Neural crest cell (in vitro differentiated cells): ENCODE data around the gene TMEM179B. TPM values are rescaled to one million over a fixed set of nuclear protein-coding genes. Genes with fewer than 3 reads are reported as not detected.
A peak's percentile ranks its signal among the peaks of the same experiment; 100 is the strongest.

Experiments
- DNase-seq: peaks from one replicate; pipeline ENCODE4 v3.0.0; 2021; ENCODE audit warnings: low read depth, mixed read lengths, low spot score
- H3K27ac Mint-ChIP-seq: one replicate; pipeline ENCODE4 v1.8.0; 2021; ENCODE audit warnings: mild to moderate bottlenecking, mixed read lengths; ENCODE audit not compliant: unreplicated experiment
- H3K27me3 Mint-ChIP-seq: 2 replicates; pipeline ENCODE4 v1.8.0; 2021; ENCODE audit warnings: low read depth, mild to moderate bottlenecking, mixed read lengths
- H3K36me3 Mint-ChIP-seq: 2 replicates; pipeline ENCODE4 v1.8.0; 2021; ENCODE audit warnings: low read depth, mild to moderate bottlenecking, mixed read lengths
- H3K4me1 Mint-ChIP-seq: 2 replicates; pipeline ENCODE4 v1.8.0; 2021; ENCODE audit warnings: mixed read lengths
- H3K4me3 Mint-ChIP-seq: one replicate; pipeline ENCODE4 v1.8.0; 2021; ENCODE audit warnings: mild to moderate bottlenecking, mixed read lengths
- H3K9me3 Mint-ChIP-seq: 2 replicates; pipeline ENCODE4 v1.8.0; 2021; ENCODE audit warnings: mixed read lengths
- total RNA-seq: library from RNA; stranded (reverse); gene quantifications from 2 replicates; pipeline ENCODE4 v1.2.1, GENCODE V29; 2021
- TF ChIP-seq, protein P1 (sequence below): fragments of 200-600 bp; sonication (generic); conservative IDR thresholded peaks from 2 replicates; pipeline ENCODE4 v1.5.0; 2021; ENCODE audit warnings: antibody characterized with exemption, mild to moderate bottlenecking

Gene TMEM179B
- total RNA-seq, 1 donor from 2014 or later: 20.0 TPM

DNA sequence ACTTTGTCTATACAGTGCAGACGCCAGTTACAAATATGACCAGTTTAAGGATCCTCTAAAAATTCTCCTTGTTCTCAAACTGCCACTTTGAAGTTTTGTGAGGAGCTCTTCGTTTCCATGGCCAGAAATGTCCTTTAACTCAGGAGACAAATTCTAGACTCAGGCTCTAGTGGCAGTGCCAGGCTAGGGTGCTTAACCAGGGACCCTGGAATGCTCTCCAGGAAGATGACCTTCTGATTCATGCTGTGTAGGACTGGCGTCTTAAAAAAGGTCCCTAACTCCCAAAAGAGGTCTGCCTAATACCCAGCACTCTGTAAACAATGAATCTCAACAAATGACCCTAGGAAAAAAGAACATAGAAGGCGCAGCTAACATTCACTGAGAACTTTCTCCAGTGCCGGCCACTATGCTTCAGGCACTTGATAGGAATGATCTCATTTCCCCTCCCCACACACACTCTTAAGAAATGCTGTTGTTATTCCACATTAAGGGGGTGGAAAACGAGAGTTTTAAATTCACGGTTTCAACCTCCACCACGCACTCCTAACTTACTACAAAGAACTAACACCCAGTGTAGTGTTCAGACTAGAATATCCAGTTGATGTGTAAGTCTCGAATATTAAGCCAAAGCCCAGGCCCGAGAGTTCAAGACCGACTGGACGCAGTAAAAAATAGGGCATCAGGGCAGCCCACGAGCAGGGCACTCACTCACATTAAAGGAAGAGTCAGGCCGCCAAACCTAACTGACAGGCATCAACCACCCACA, 17.3 kb downstream of the TMEM179B start:
- Mint-ChIP-seq H3K27ac (peak overlapping the region; percentile 92), H3K4me1 (peaks cover 33% of the 10 kb centered on the region), H3K9me3 (no peaks in the 10 kb centered on the region), H3K36me3 (peaks cover 14% of the 10 kb centered on the region), H3K4me3 (peak overlapping the region; percentile 100), H3K27me3 (peaks cover 2% of the 10 kb centered on the region)
- TF ChIP-seq, protein P1, sequence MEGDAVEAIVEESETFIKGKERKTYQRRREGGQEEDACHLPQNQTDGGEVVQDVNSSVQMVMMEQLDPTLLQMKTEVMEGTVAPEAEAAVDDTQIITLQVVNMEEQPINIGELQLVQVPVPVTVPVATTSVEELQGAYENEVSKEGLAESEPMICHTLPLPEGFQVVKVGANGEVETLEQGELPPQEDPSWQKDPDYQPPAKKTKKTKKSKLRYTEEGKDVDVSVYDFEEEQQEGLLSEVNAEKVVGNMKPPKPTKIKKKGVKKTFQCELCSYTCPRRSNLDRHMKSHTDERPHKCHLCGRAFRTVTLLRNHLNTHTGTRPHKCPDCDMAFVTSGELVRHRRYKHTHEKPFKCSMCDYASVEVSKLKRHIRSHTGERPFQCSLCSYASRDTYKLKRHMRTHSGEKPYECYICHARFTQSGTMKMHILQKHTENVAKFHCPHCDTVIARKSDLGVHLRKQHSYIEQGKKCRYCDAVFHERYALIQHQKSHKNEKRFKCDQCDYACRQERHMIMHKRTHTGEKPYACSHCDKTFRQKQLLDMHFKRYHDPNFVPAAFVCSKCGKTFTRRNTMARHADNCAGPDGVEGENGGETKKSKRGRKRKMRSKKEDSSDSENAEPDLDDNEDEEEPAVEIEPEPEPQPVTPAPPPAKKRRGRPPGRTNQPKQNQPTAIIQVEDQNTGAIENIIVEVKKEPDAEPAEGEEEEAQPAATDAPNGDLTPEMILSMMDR: no peak
- DNase-seq: no peak

DNA sequence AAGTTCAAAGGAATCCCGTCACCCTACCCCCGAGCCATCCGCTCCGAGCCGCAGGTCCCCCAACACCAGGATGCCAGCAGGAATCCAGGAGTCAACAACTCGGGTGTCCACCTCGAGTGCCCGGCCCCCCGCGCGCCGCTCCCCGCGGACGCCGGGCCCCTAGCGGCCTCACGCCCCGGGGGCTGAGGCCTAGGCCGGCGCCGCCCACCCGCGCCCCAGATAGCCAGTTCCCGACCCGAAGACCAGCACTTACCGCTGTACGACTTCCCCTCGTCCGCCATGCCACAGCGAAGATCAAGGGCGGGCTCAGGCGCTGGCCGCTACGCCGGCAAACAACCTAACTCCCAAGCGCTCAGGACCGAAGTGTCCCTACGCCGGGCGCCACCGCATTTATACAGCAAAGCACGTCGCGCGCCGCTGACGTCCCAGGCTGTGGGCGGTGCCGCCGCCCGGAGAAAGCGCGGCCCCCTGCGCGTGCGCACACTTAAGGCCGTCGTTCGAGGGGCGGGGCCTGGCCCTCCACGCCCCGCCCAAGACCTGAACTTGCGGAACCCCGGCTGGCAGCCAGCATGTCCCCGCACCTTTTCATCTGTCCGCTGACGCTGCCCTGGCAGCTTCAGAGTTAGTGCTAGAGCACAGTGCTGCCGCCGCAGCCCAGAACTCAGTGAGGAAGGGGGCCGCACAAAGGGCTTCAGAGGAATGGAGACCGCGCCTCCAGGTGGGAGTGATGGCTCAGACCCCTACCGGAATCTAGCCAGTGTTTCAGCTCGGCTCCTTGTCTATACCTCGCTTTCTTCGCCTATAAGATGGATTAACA, 18.1 kb downstream of the TMEM179B start, which contains the start of gene NXF1:
TSS of gene NXF1 (minus strand) at position 365 of the 817 bp plus-strand sequence. CDS start at position 281, 84 bp downstream.
- Mint-ChIP-seq H3K4me3 (peak within 1 kb of the TSS; percentile 100), H3K27me3 (peaks cover 2% of the 10 kb centered on the region), H3K4me1 (peaks cover 33% of the 10 kb centered on the region), H3K9me3 (no peaks in the 10 kb centered on the region), H3K36me3 (peaks cover 14% of the 10 kb centered on the region), H3K27ac (peak within 1 kb of the TSS; percentile 98)
- DNase-seq: peak; percentile 99
- TF ChIP-seq, protein P1: peak; percentile 49

DNA sequence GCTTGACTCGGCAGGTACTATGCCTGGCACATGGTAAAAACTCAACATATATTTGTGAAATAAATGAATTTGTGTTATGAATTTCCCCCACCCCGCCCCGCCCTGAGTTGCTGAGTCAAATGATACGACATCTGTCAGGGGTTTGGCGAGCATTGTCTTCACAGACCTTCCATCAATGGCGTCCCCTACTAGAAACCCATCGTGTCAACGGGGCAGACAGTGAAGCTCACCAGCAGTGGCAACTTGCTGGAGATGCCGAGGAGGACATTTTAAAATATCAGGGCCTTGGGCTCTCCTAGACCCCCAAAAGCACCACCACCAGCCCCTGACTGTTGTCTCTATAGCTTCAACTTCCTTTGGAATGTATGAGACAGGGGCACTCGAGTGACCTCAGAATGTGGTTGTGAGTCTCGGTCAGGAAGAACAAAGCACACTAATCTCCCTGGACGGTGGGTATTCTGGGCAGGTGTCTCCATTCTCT, 18.8 kb downstream of the TMEM179B start:
- peak overlapping the region; percentile 88 for H3K27ac Mint-ChIP-seq
- peaks cover 11% of the 10 kb centered on the region for H3K36me3 Mint-ChIP-seq
- DNase-seq: no peak
- H3K9me3 Mint-ChIP-seq: no peaks in the 10 kb centered on the region
- H3K4me3 Mint-ChIP-seq: peak overlapping the region; percentile 100
- TF ChIP-seq, protein P1: no peak
- H3K27me3 Mint-ChIP-seq: peaks cover 2% of the 10 kb centered on the region
- peaks cover 33% of the 10 kb centered on the region for H3K4me1 Mint-ChIP-seq

DNA sequence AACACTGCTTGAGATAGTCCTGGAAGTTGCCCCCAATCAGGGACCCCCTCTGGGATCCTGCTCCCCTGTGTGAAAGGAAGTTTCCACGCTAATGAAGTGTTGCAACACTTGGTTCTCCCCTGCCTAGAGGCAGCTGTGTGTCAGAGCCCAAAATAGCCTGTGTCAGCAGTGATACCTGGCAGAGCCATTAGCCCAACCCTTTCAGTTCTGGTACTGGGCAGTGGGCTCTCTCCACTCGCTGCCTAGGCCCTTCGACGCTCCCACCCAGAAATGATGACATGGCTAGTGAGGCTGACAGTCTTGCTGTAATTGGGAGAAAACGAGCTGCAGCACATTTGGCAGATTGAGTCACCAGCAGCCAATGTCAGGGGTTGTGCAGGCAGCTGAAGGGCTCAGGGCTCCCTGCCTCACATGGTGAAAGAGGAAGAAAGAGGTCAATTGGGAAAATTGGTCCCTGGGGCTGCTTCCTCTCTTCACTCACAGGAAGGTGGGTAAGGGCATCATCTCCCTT, 19.5 kb downstream of the TMEM179B start:
- peaks cover 2% of the 10 kb centered on the region for H3K27me3 Mint-ChIP-seq
- peaks cover 33% of the 10 kb centered on the region for H3K4me1 Mint-ChIP-seq
- H3K36me3 Mint-ChIP-seq: peaks cover 4% of the 10 kb centered on the region
- DNase-seq: no peak
- peak overlapping the region; percentile 100 for H3K4me3 Mint-ChIP-seq
- no peaks in the 10 kb centered on the region for H3K9me3 Mint-ChIP-seq
- TF ChIP-seq, protein P1: no peak
- no peak overlapping the region for H3K27ac Mint-ChIP-seq

DNA sequence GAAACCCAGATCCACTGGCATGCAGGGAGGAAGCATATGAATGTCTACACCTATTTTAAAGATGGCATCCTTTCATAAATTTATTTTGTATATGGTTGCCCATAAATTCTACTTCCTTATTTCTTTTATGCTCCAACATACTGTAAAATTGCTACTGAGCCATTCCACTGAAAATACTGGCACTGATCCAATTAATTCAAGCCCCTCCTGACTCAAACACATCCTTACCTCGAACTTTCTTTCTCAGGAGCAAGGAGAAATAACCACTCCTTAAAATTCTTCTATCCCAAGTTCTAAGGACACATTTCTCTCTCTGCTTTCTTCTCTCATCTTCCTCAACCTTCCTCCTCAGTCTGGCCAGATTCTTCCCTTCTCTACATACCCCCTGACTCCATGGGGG, 23.5 kb downstream of the TMEM179B start:
- Mint-ChIP-seq H3K27me3 (no peaks in the 10 kb centered on the region), H3K4me1 (peaks cover 10% of the 10 kb centered on the region), H3K27ac (no peak overlapping the region), H3K4me3 (no peak overlapping the region), H3K9me3 (no peaks in the 10 kb centered on the region), H3K36me3 (no peaks in the 10 kb centered on the region)
- TF ChIP-seq, protein P1: no peak
- DNase-seq: no peak
